ENCODE results near the gene CTNNA2. TPM values are rescaled to one million over a fixed set of nuclear protein-coding genes. Genes with fewer than 3 reads are reported as not detected.

CTNNA2 gene
- total RNA-seq, 1 donor from 2014 or later: 0.13 TPM

GRCh38 chr2:80322311-80322920, 809.6 kb downstream of the CTNNA2 start:
- no peak for DNase-seq (ENCODE audit: low spot score)
- intact Hi-C loops (cut with DNase I): no loop called here

GRCh38 chr2:80322958-80323357, 810.1 kb downstream of the CTNNA2 start:
- intact Hi-C loops (cut with DNase I): no loop called here
- DNase-seq (ENCODE audit: low spot score): no peak

GRCh38 chr2:80323610-80324009, 810.8 kb downstream of the CTNNA2 start:
- no peak for DNase-seq (ENCODE audit: low spot score)
- intact Hi-C loops (cut with DNase I): no loop called here

GRCh38 chr2:80324525-80324924, 811.7 kb downstream of the CTNNA2 start:
- intact Hi-C loops (cut with DNase I): no loop called here
- no peak for DNase-seq (ENCODE audit: low spot score)

- DNase-seq (ENCODE audit: low spot score): no peak
- intact Hi-C loops (cut with DNase I): loop anchor here (2.0 to 5.0 kb wide), 2 partner anchors 36 to 171 kb away; no protein-coding TSS in a partner anchor
These were observed 813.4 kb downstream of the CTNNA2 start for GRCh38 chr2:80326214-80326613.

- intact Hi-C loops (cut with DNase I): loop anchor here (2.0 to 5.0 kb wide), 2 partner anchors 35 to 170 kb away; no protein-coding TSS in a partner anchor
- no peak for DNase-seq (ENCODE audit: low spot score)
These were observed 814.0 kb downstream of the CTNNA2 start for GRCh38 chr2:80326861-80327260.

GRCh38 chr2:80328159-80328571, 815.3 kb downstream of the CTNNA2 start:
- intact Hi-C loops (cut with DNase I): loop anchor here (2.0 to 5.0 kb wide), 2 partner anchors 34 to 175 kb away; no protein-coding TSS in a partner anchor
- no peak for DNase-seq (ENCODE audit: low spot score)

- no peak for DNase-seq (ENCODE audit: low spot score)
- intact Hi-C loops (cut with DNase I): loop anchor here (2.0 to 5.0 kb wide), 2 partner anchors 33 to 173 kb away; no protein-coding TSS in a partner anchor
These were observed 816.6 kb downstream of the CTNNA2 start for GRCh38 chr2:80329491-80329890.

GRCh38 chr2:80330527-80331450, 817.9 kb downstream of the CTNNA2 start:
- DNase-seq (ENCODE audit: low spot score): no peak

GRCh38 chr2:80333886-80334285, 821.0 kb downstream of the CTNNA2 start:
- no peak for DNase-seq (ENCODE audit: low spot score)
- intact Hi-C loops (cut with DNase I): no loop called here

More at GRCh38 chr2:80330527-80331450, 817.9 kb downstream of the CTNNA2 start:
- intact Hi-C loops (cut with DNase I): no loop called here

GRCh38 chr2:80335411-80335810, 822.6 kb downstream of the CTNNA2 start:
- DNase-seq (ENCODE audit: low spot score): no peak
- intact Hi-C loops (cut with DNase I): no loop called here

- no peak for DNase-seq (ENCODE audit: low spot score)
These were observed 825.9 kb downstream of the CTNNA2 start for GRCh38 chr2:80338794-80339193.

GRCh38 chr2:80340022-80340421, 827.2 kb downstream of the CTNNA2 start:
- no peak for DNase-seq (ENCODE audit: low spot score)
- intact Hi-C loops (cut with DNase I): no loop called here

More at GRCh38 chr2:80338794-80339193, 825.9 kb downstream of the CTNNA2 start:
- intact Hi-C loops (cut with DNase I): no loop called here

- intact Hi-C loops (cut with DNase I): no loop called here
- no peak for DNase-seq (ENCODE audit: low spot score)
These were observed 835.2 kb downstream of the CTNNA2 start for GRCh38 chr2:80348078-80348477.

GRCh38 chr2:80348953-80349352, 836.1 kb downstream of the CTNNA2 start:
- intact Hi-C loops (cut with DNase I): no loop called here
- DNase-seq (ENCODE audit: low spot score): no peak

- intact Hi-C loops (cut with DNase I): no loop called here
These were observed 838.4 kb downstream of the CTNNA2 start for GRCh38 chr2:80351231-80351630.

GRCh38 chr2:80354858-80355257, 842.0 kb downstream of the CTNNA2 start:
- intact Hi-C loops (cut with DNase I): no loop called here
- no peak for DNase-seq (ENCODE audit: low spot score)

More at GRCh38 chr2:80351231-80351630, 838.4 kb downstream of the CTNNA2 start:
- no peak for DNase-seq (ENCODE audit: low spot score)

- intact Hi-C loops (cut with DNase I): loop anchor here (5.0 kb wide), 1 partner anchor 35 kb away; no protein-coding TSS in a partner anchor
- DNase-seq (ENCODE audit: low spot score): no peak
These were observed 849.1 kb downstream of the CTNNA2 start for GRCh38 chr2:80361904-80362303.

GRCh38 chr2:80363330-80363729, 850.5 kb downstream of the CTNNA2 start:
- intact Hi-C loops (cut with DNase I): loop anchor here (5.0 kb wide), 1 partner anchor 36 kb away; no protein-coding TSS in a partner anchor

GRCh38 chr2:80363791-80364349, 851.0 kb downstream of the CTNNA2 start:
- intact Hi-C loops (cut with DNase I): loop anchor here (2.0 to 5.0 kb wide), 2 partner anchors 37 to 119 kb away; no protein-coding TSS in a partner anchor
- no peak for DNase-seq (ENCODE audit: low spot score)

More at GRCh38 chr2:80363330-80363729, 850.5 kb downstream of the CTNNA2 start:
- no peak for DNase-seq (ENCODE audit: low spot score)
